HL-60/S4 (cell line): ENCODE results near the gene AMOTL1.
"Not testable (repeated sequence)": the region's sequence is repeated elsewhere in the genome, so short reads cannot be mapped to it uniquely, and the experiment has no call there.

Source experiments
- in situ Hi-C: fragments of 300-500 bp; cut with MboI; formaldehyde crosslinking; loops from 2 replicates; pipeline ENCODE4 v1.14.3; 2022; ENCODE audit warnings: low sequenced_read_pairs

AMOTL1 gene

GRCh38 chr11:94792451-94792850 is 24.3 kb downstream of the AMOTL1 start:
- in situ Hi-C loops: no loop called here

- in situ Hi-C loops: no loop called here
Measured at GRCh38 chr11:94793002-94793401, 24.8 kb downstream of the AMOTL1 start.

- in situ Hi-C loops: no loop called here
Measured at GRCh38 chr11:94793822-94794221, 25.7 kb downstream of the AMOTL1 start.

- in situ Hi-C loops: no loop called here
Measured at GRCh38 chr11:94794287-94795168, 26.4 kb downstream of the AMOTL1 start.

- in situ Hi-C loops: no loop called here
Measured at GRCh38 chr11:94795476-94796189, 27.5 kb downstream of the AMOTL1 start.

- in situ Hi-C loops: no loop called here
Measured at GRCh38 chr11:94796190-94796580, 28.0 kb downstream of the AMOTL1 start.

- in situ Hi-C loops: no loop called here
Measured at GRCh38 chr11:94796863-94797262, 28.7 kb downstream of the AMOTL1 start.

GRCh38 chr11:94799726-94800125 is 31.6 kb downstream of the AMOTL1 start:
- in situ Hi-C loops: no loop called here

- in situ Hi-C loops: no loop called here
Measured at GRCh38 chr11:94800414-94800813, 32.3 kb downstream of the AMOTL1 start.

- in situ Hi-C loops: no loop called here
Measured at GRCh38 chr11:94801866-94802460, 33.8 kb downstream of the AMOTL1 start.

GRCh38 chr11:94802501-94802900 is 34.3 kb downstream of the AMOTL1 start:
- in situ Hi-C loops: no loop called here

GRCh38 chr11:94803491-94803890 is 35.3 kb downstream of the AMOTL1 start:
- in situ Hi-C loops: no loop called here

GRCh38 chr11:94804874-94805273 is 36.7 kb downstream of the AMOTL1 start:
- in situ Hi-C loops: no loop called here

- in situ Hi-C loops: no loop called here
Measured at GRCh38 chr11:94806014-94806413, 37.9 kb downstream of the AMOTL1 start.

- in situ Hi-C loops: no loop called here
Measured at GRCh38 chr11:94806419-94806818, 38.3 kb downstream of the AMOTL1 start.

GRCh38 chr11:94809251-94809650 is 41.1 kb downstream of the AMOTL1 start:
- in situ Hi-C loops: no loop called here

GRCh38 chr11:94812724-94813720 is 44.9 kb downstream of the AMOTL1 start:
- in situ Hi-C loops: not testable (repeated sequence)

- in situ Hi-C loops: no loop called here
Measured at GRCh38 chr11:94814272-94814976, 46.3 kb downstream of the AMOTL1 start.

GRCh38 chr11:94815705-94816344 is 47.7 kb downstream of the AMOTL1 start:
- in situ Hi-C loops: no loop called here
